K562 (cell line): ENCODE measurements around the gene FBXO48. TPM values are rescaled to one million over a fixed set of nuclear protein-coding genes. Genes with fewer than 3 reads are reported as not detected.

Source experiments
- ARID1B ChIP-seq: fragments of 450-650 bp; IDR thresholded peaks from 2 replicates; pipeline ENCODE4 v1.6.1; 2016; ENCODE audit warnings: antibody characterized with exemption, mild to moderate bottlenecking, inconsistent platforms
- ASH1L ChIP-seq: fragments of 450-650 bp; IDR thresholded peaks from 2 replicates; pipeline ENCODE4 v1.6.1; 2018; ENCODE audit warnings: borderline replicate concordance, mild to moderate bottlenecking, low read depth; ENCODE audit not compliant: partially characterized antibody
- C11orf30 ChIP-seq: fragments of 450-650 bp; IDR thresholded peaks from 2 replicates; pipeline ENCODE4 v1.6.1; 2016; ENCODE audit warnings: low read depth, mild to moderate bottlenecking
- CBX8 ChIP-seq: fragments of 200-600 bp; sonication (generic); IDR thresholded peaks from 2 replicates; pipeline ENCODE4 v1.6.1; 2012; ENCODE audit warnings: borderline replicate concordance, mixed run types, low read depth, mild to moderate bottlenecking, moderate library complexity, mixed read lengths, low read length, control low read depth, inconsistent platforms; ENCODE audit not compliant: poor library complexity, severe bottlenecking; ENCODE audit errors: extremely low read depth
- CCNT2 ChIP-seq: IDR thresholded peaks from 2 replicates; pipeline ENCODE4 v1.6.1; 2011; ENCODE audit warnings: borderline replicate concordance, low read depth, mild to moderate bottlenecking, moderate library complexity, mixed read lengths, low read length; ENCODE audit not compliant: insufficient read length; ENCODE audit errors: extremely low read depth
- MAFG ChIP-seq: fragments of 450-650 bp; conservative IDR thresholded peaks from 2 replicates; pipeline ENCODE4 v1.6.1; 2016; ENCODE audit warnings: missing genetic modification characterization, missing compliant biosample characterization
- MEF2D ChIP-seq: conservative IDR thresholded peaks from 2 replicates; pipeline ENCODE4 v1.6.1; 2016; ENCODE audit warnings: low read depth, missing genetic modification characterization, missing compliant biosample characterization
- MIER1 ChIP-seq: fragments of 450-650 bp; IDR thresholded peaks from 2 replicates; pipeline ENCODE4 v1.6.1; 2016; ENCODE audit warnings: antibody characterized with exemption, mild to moderate bottlenecking, low read depth
- NFIX ChIP-seq: fragments of 250-450 bp; sonication (Bioruptor Pico); IDR thresholded peaks from 2 replicates; pipeline ENCODE4 v1.4.0; 2020; ENCODE audit warnings: low read depth, mild to moderate bottlenecking, moderate library complexity
- NR2F6 ChIP-seq: fragments of 450-650 bp; formaldehyde crosslinking; IDR thresholded peaks from 2 replicates; pipeline ENCODE4 v1.4.0; 2020; ENCODE audit warnings: mild to moderate bottlenecking
- POLR2AphosphoS2 ChIP-seq: IDR thresholded peaks from 2 replicates; pipeline ENCODE4 v1.6.1; 2012; ENCODE audit warnings: low read length, improper control_type of control experiment
- POLR3G ChIP-seq: IDR thresholded peaks from 2 replicates; pipeline ENCODE4 v1.6.1; 2011; ENCODE audit not compliant: insufficient read length, insufficient replicate concordance; ENCODE audit errors: extremely low read depth
- RBBP5 ChIP-seq: fragments of 200-600 bp; sonication (generic); IDR thresholded peaks from 2 replicates; pipeline ENCODE4 v1.6.1; 2012; ENCODE audit warnings: borderline replicate concordance, mild to moderate bottlenecking, low read length, control low read depth, inconsistent platforms; ENCODE audit not compliant: insufficient read depth, poor library complexity, severe bottlenecking
- RCOR1 ChIP-seq, 2 experiments: IDR thresholded peaks; 2 replicates each; pipeline ENCODE4 v1.6.1; 2012; ENCODE audit warnings: low read depth in 2 of 2, low read length in 2 of 2, borderline replicate concordance in 1 of 2, improper control_type of control experiment in 1 of 2
- SRSF9 ChIP-seq: fragments of 200-400 bp; formaldehyde crosslinking; IDR thresholded peaks from 2 replicates; pipeline ENCODE4 v1.6.1; 2017; ENCODE audit warnings: low read depth, low read length, borderline replicate concordance
- STAT5B ChIP-seq: fragments of 250-450 bp; sonication (Bioruptor Pico); IDR thresholded peaks from 2 replicates; pipeline ENCODE4 v1.8.0; 2021; ENCODE audit warnings: mild to moderate bottlenecking, inconsistent platforms
- TOE1 ChIP-seq, 2 experiments: fragments of 450-650 bp in 1 of 2; sonication (generic) in 1 of 2; formaldehyde crosslinking in 1 of 2; IDR thresholded peaks; 2 replicates each; pipeline versions ENCODE4 v1.7.1 to v1.8.0; 2016 to 2022; ENCODE audit warnings: borderline replicate concordance in 2 of 2, mild to moderate bottlenecking in 2 of 2, antibody characterized with exemption in 1 of 2, inconsistent platforms in 1 of 2, low read depth in 1 of 2, missing genetic modification reagents in 1 of 2, moderate library complexity in 1 of 2
- ZNF253 ChIP-seq: fragments of 250-450 bp; sonication (Bioruptor Pico); conservative IDR thresholded peaks from 2 replicates; pipeline ENCODE4 v1.6.1; 2021; ENCODE audit warnings: mild to moderate bottlenecking
- ZNF354B ChIP-seq: fragments of 250-450 bp; sonication (Bioruptor Pico); IDR thresholded peaks from 2 replicates; pipeline ENCODE4 v1.4.0; 2020
- ZNF431 ChIP-seq: sonication (generic); formaldehyde crosslinking; IDR thresholded peaks from 2 replicates; pipeline ENCODE4 v1.8.0; 2022; ENCODE audit warnings: mild to moderate bottlenecking, missing genetic modification reagents
- ZNF778 ChIP-seq: fragments of 450-650 bp; formaldehyde crosslinking; IDR thresholded peaks from 2 replicates; pipeline ENCODE4 v1.4.0; 2020; ENCODE audit warnings: mild to moderate bottlenecking, moderate library complexity
- polyA plus RNA-seq, 8 experiments: library from polyadenylated mRNA; depleted of rRNA in 4 of 8; stranded (reverse) in 5 of 8; unstranded in 3 of 8; fragments of >200 nt; fragmentation: Nextera tagmentation in 2 of 8; fragmentation: Illumina TruSeq in 1 of 8; extraction: Ambion mirVana in 2 of 8; extraction: Trizol in 1 of 8; gene quantifications; 2 replicates each; pipeline versions ENCODE4 v1.2.1 to v1.2.3, GENCODE V29; 2011 to 2014; ENCODE audit warnings: inconsistent platforms in 1 of 8, missing spikeins in 1 of 8
- total RNA-seq, 7 experiments: library from RNA; depleted of rRNA in 6 of 7; stranded (reverse); fragments of >200 nt in 6 of 7; fragmentation: Illumina TruSeq in 2 of 7; extraction: Trizol in 2 of 7; gene quantifications; 2 replicates each; pipeline versions ENCODE4 v1.2.1 to v1.2.3, GENCODE V29; 2011 to 2021; ENCODE audit warnings: low replicate concordance in 1 of 7
- TF ChIP-seq, protein P1 (sequence below): fragments of 250-450 bp; sonication (Bioruptor Pico); IDR thresholded peaks from 2 replicates; pipeline ENCODE4 v1.4.0; 2020; ENCODE audit warnings: mild to moderate bottlenecking, moderate library complexity
- TF ChIP-seq, protein P2 (sequence below): fragments of 450-650 bp; formaldehyde crosslinking; IDR thresholded peaks from 2 replicates; pipeline ENCODE4 v1.4.0; 2022; ENCODE audit warnings: missing genetic modification characterization

FBXO48 gene
- total and polyA plus RNA-seq, 9 of the 15 experiments (the other 6 are each of a cell fraction or from before 2014, with no cell fraction given) = 0.36 to 1.8 (median 0.73) TPM

DNA sequence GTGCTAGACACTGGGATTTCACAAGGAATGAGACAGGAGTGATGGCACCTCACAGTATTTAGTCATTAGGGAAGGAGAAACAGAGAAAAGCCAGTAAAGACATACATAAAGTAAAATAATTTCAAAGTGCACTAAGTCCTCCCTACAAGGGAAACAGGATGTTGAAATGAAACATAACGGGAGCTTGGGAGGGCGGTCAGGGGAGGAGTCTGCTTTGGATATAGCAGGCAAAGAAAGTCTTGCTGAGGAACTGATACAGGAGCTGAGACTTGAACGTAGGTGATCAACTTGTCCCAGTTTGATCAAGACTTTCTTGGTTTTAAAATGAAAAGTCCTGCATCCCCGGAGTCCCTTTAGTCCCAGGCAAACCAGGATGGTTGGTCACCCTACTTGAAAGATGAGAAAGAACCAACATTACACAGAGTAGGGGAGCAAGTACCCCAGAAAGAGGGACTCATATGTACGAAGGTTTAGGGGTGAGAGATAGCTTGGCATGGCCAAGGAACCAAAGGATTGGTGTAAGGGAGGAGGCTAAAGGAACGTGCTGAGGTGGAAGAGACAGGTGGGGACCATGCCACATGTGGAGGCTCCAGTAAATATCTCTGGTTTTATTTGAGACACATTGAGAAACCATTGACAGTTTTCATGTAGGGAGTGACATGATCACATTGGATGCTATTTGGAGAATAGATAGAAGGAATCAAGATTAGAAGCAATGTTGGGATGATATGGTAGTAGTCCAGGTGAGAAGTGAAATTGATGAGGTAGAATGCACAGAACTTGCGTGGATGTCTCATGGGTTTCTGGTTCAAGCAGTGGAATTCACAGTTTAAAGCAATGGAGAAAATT is 28.4 kb downstream of the FBXO48 start (continued):
- no peak for TF ChIP-seq POLR2AphosphoS2
- no peak for TF ChIP-seq TOE1 (IDR thresholded peaks at IDR 0.05; ENCODE audit: borderline replicate concordance)
- no peak for TF ChIP-seq TOE1 (CRISPR knock-in tag; IDR thresholded peaks at IDR 0.05; ENCODE audit: borderline replicate concordance, low read depth)
- peak; percentile 92 for TF ChIP-seq ZNF253
- no peak for TF ChIP-seq MEF2D (tag)
- TF ChIP-seq ZNF778 (CRISPR knock-in tag) = peak; percentile 53; the same call in 1 of the 2 replicates
- no peak for TF ChIP-seq CBX8
- TF ChIP-seq, protein P1, sequence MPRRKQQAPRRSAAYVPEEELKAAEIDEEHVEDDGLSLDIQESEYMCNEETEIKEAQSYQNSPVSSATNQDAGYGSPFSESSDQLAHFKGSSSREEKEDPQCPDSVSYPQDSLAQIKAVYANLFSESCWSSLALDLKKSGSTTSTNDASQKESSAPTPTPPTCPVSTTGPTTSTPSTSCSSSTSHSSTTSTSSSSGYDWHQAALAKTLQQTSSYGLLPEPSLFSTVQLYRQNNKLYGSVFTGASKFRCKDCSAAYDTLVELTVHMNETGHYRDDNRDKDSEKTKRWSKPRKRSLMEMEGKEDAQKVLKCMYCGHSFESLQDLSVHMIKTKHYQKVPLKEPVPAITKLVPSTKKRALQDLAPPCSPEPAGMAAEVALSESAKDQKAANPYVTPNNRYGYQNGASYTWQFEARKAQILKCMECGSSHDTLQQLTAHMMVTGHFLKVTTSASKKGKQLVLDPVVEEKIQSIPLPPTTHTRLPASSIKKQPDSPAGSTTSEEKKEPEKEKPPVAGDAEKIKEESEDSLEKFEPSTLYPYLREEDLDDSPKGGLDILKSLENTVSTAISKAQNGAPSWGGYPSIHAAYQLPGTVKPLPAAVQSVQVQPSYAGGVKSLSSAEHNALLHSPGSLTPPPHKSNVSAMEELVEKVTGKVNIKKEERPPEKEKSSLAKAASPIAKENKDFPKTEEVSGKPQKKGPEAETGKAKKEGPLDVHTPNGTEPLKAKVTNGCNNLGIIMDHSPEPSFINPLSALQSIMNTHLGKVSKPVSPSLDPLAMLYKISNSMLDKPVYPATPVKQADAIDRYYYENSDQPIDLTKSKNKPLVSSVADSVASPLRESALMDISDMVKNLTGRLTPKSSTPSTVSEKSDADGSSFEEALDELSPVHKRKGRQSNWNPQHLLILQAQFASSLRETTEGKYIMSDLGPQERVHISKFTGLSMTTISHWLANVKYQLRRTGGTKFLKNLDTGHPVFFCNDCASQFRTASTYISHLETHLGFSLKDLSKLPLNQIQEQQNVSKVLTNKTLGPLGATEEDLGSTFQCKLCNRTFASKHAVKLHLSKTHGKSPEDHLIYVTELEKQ = peak; percentile 54; the same call in 1 of the 2 replicates
- peak; percentile 71; the same call in 1 of the 2 replicates for TF ChIP-seq ZNF354B (CRISPR knock-in tag)
- TF ChIP-seq ZNF431 = no peak
- TF ChIP-seq STAT5B = no peak
- TF ChIP-seq NR2F6 (CRISPR knock-in tag) = peak; percentile 98
- TF ChIP-seq NFIX = no peak
- TF ChIP-seq, protein P2, sequence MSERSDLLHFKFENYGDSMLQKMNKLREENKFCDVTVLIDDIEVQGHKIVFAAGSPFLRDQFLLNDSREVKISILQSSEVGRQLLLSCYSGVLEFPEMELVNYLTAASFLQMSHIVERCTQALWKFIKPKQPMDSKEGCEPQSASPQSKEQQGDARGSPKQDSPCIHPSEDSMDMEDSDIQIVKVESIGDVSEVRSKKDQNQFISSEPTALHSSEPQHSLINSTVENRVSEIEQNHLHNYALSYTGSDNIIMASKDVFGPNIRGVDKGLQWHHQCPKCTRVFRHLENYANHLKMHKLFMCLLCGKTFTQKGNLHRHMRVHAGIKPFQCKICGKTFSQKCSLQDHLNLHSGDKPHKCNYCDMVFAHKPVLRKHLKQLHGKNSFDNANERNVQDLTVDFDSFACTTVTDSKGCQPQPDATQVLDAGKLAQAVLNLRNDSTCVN (CRISPR knock-in tag) = peak; percentile 99
- TF ChIP-seq ASH1L = no peak
- no peak for TF ChIP-seq SRSF9
- TF ChIP-seq CCNT2 = no peak
- TF ChIP-seq RCOR1 (IDR thresholded peaks at IDR 0.05; ENCODE audit: borderline replicate concordance in 1 of 2, low read depth in 2 of 2, low read length in 2 of 2) = no peak
- TF ChIP-seq ARID1B = no peak
- no peak for TF ChIP-seq C11orf30
- TF ChIP-seq MAFG (tag) = no peak
- TF ChIP-seq RBBP5 = no peak
- no peak for TF ChIP-seq MIER1
- no peak for TF ChIP-seq POLR3G
